Stimulated activated CD4-positive, alpha-beta T cell treated with anti-CD3 and anti-CD28 coated beads, Interleukin-2, amount 100 ng/mL, for 24 hours (primary cell): Measurements from ENCODE around the gene IL20RA.
"Not testable (repeated sequence)": the region's sequence is repeated elsewhere in the genome, so short reads cannot be mapped to it uniquely, and the experiment has no call there.

Experiments used
- DNase-seq, 2 donors: peaks; one replicate each; pipeline ENCODE4 v3.0.0-alpha.2; 2020

The IL20RA gene

GRCh38 chr6:137006056-137006455 is 38.7 kb downstream of the IL20RA start:
- DNase-seq = no peak

- no peak for DNase-seq
These were observed 39.7 kb downstream of the IL20RA start for GRCh38 chr6:137005073-137005472.

GRCh38 chr6:137002505-137002904 is 42.3 kb downstream of the IL20RA start:
- DNase-seq = no peak

GRCh38 chr6:137001977-137002302 is 42.8 kb downstream of the IL20RA start:
- no peak for DNase-seq

GRCh38 chr6:137001299-137001976 is 43.3 kb downstream of the IL20RA start:
- DNase-seq = no peak

- no peak for DNase-seq
These were observed 43.9 kb downstream of the IL20RA start for GRCh38 chr6:137000825-137001224.

GRCh38 chr6:136995521-136995920 is 49.2 kb downstream of the IL20RA start:
- no peak for DNase-seq

GRCh38 chr6:136994782-136995181 is 50.0 kb downstream of the IL20RA start:
- no peak for DNase-seq

GRCh38 chr6:136992113-136992512 is 52.7 kb downstream of the IL20RA start:
- no peak for DNase-seq

- no peak for DNase-seq
These were observed 53.1 kb downstream of the IL20RA start for GRCh38 chr6:136991646-136992045.

GRCh38 chr6:136990754-136991153 is 54.0 kb downstream of the IL20RA start:
- DNase-seq = no peak

- DNase-seq = no peak
These were observed 54.6 kb downstream of the IL20RA start for GRCh38 chr6:136990242-136990578.

- DNase-seq = no peak
These were observed 55.1 kb downstream of the IL20RA start for GRCh38 chr6:136989571-136990241.

- DNase-seq = no peak
These were observed 57.2 kb downstream of the IL20RA start for GRCh38 chr6:136987526-136987925.

- DNase-seq = no peak
These were observed 59.3 kb downstream of the IL20RA start for GRCh38 chr6:136985502-136985901.

- no peak for DNase-seq
These were observed 60.2 kb downstream of the IL20RA start for GRCh38 chr6:136984578-136984977.

- no peak for DNase-seq
These were observed 61.1 kb downstream of the IL20RA start for GRCh38 chr6:136983687-136984086.

GRCh38 chr6:136982928-136983327 is 61.8 kb downstream of the IL20RA start:
- DNase-seq = no peak

GRCh38 chr6:136980070-136980469 is 64.7 kb downstream of the IL20RA start:
- no peak for DNase-seq

- DNase-seq = no peak
These were observed 65.6 kb downstream of the IL20RA start for GRCh38 chr6:136979206-136979605.

GRCh38 chr6:136977075-136977474 is 67.7 kb downstream of the IL20RA start:
- no peak for DNase-seq

- DNase-seq = no peak
These were observed 69.6 kb downstream of the IL20RA start for GRCh38 chr6:136975089-136975715.

GRCh38 chr6:136973781-136974180 is 71.0 kb downstream of the IL20RA start:
- not testable (repeated sequence) for DNase-seq

- no peak for DNase-seq
These were observed 73.2 kb downstream of the IL20RA start for GRCh38 chr6:136971609-136972008.

- DNase-seq = no peak
These were observed 74.8 kb downstream of the IL20RA start for GRCh38 chr6:136969930-136970329.
